ENCODE data around the gene YIPF1.

Gene YIPF1

GRCh38 chr1:53868565-53868964 lies 21.0 kb downstream of the YIPF1 start:
- H3K36me3 ChIP-seq (ENCODE audit: low read depth): peaks cover 31% of the 10 kb centered on the region
- DNase-seq (ENCODE audit: low spot score) (no peak), ATAC-seq (ENCODE audit: low read depth) (no peak)
- H3K27ac ChIP-seq (ENCODE audit: poor library complexity, severe bottlenecking): no peak overlapping the region
- H3K9me3 ChIP-seq (ENCODE audit: severe bottlenecking): no peaks in the 10 kb centered on the region
- H3K27me3 ChIP-seq (ENCODE audit: insufficient read depth, poor library complexity, severe bottlenecking): no peaks in the 10 kb centered on the region
- no peak for TF ChIP-seq CTCF (IDR thresholded peaks at IDR 0.05; ENCODE audit: poor library complexity, severe bottlenecking)
- H3K4me1 ChIP-seq (ENCODE audit: insufficient read depth, poor library complexity, severe bottlenecking): no peaks in the 10 kb centered on the region
- H3K4me3 ChIP-seq (ENCODE audit: severe bottlenecking): no peak overlapping the region

- Histone ChIP-seq H3K4me1 (ENCODE audit: insufficient read depth, poor library complexity, severe bottlenecking) (no peaks in the 10 kb centered on the region), H3K9me3 (ENCODE audit: severe bottlenecking) (no peaks in the 10 kb centered on the region), H3K27ac (ENCODE audit: poor library complexity, severe bottlenecking) (no peak overlapping the region), H3K4me3 (ENCODE audit: severe bottlenecking) (no peak overlapping the region), H3K27me3 (ENCODE audit: insufficient read depth, poor library complexity, severe bottlenecking) (no peaks in the 10 kb centered on the region), H3K36me3 (ENCODE audit: low read depth) (peaks cover 21% of the 10 kb centered on the region)
- ATAC-seq (ENCODE audit: low read depth) (no peak), DNase-seq (ENCODE audit: low spot score) (no peak)
- TF ChIP-seq CTCF (IDR thresholded peaks at IDR 0.05; ENCODE audit: poor library complexity, severe bottlenecking): no peak
Observed at GRCh38 chr1:53862507-53862906, 27.1 kb downstream of the YIPF1 start.

GRCh38 chr1:53860967-53861411 lies 28.6 kb downstream of the YIPF1 start:
- H3K4me3 ChIP-seq (ENCODE audit: severe bottlenecking): no peak overlapping the region
- no peak for DNase-seq (ENCODE audit: low spot score)

GRCh38 chr1:53851571-53852285 lies 37.9 kb downstream of the YIPF1 start:
- ATAC-seq (ENCODE audit: low read depth) (no peak), DNase-seq (ENCODE audit: low spot score) (no peak)
- no peak overlapping the region for H3K4me3 ChIP-seq (ENCODE audit: severe bottlenecking)
- peaks cover 7% of the 10 kb centered on the region; the same call in 1 of the 2 replicates for H3K36me3 ChIP-seq (ENCODE audit: low read depth)
- no peaks in the 10 kb centered on the region for H3K4me1 ChIP-seq (ENCODE audit: insufficient read depth, poor library complexity, severe bottlenecking)
- H3K27ac ChIP-seq (ENCODE audit: poor library complexity, severe bottlenecking): no peak overlapping the region
- no peak for TF ChIP-seq CTCF (IDR thresholded peaks at IDR 0.05; ENCODE audit: poor library complexity, severe bottlenecking)
- H3K27me3 ChIP-seq (ENCODE audit: insufficient read depth, poor library complexity, severe bottlenecking): no peaks in the 10 kb centered on the region
- no peaks in the 10 kb centered on the region for H3K9me3 ChIP-seq (ENCODE audit: severe bottlenecking)

More at GRCh38 chr1:53860967-53861411, 28.6 kb downstream of the YIPF1 start:
- peak; percentile 85 for TF ChIP-seq CTCF (IDR thresholded peaks at IDR 0.05; ENCODE audit: poor library complexity, severe bottlenecking)
- Histone ChIP-seq H3K27ac (ENCODE audit: poor library complexity, severe bottlenecking) (no peak overlapping the region), H3K27me3 (ENCODE audit: insufficient read depth, poor library complexity, severe bottlenecking) (no peaks in the 10 kb centered on the region), H3K36me3 (ENCODE audit: low read depth) (peaks cover 22% of the 10 kb centered on the region), H3K9me3 (ENCODE audit: severe bottlenecking) (no peaks in the 10 kb centered on the region), H3K4me1 (ENCODE audit: insufficient read depth, poor library complexity, severe bottlenecking) (no peaks in the 10 kb centered on the region)
- ATAC-seq (ENCODE audit: low read depth): peak; percentile 71

- Histone ChIP-seq H3K27ac (ENCODE audit: poor library complexity, severe bottlenecking) (no peak overlapping the region), H3K4me3 (ENCODE audit: severe bottlenecking) (no peak overlapping the region), H3K27me3 (ENCODE audit: insufficient read depth, poor library complexity, severe bottlenecking) (no peaks in the 10 kb centered on the region), H3K4me1 (ENCODE audit: insufficient read depth, poor library complexity, severe bottlenecking) (no peaks in the 10 kb centered on the region), H3K36me3 (ENCODE audit: low read depth) (peaks cover 7% of the 10 kb centered on the region; the same call in 1 of the 2 replicates), H3K9me3 (ENCODE audit: severe bottlenecking) (no peaks in the 10 kb centered on the region)
- ATAC-seq (ENCODE audit: low read depth) (no peak), DNase-seq (ENCODE audit: low spot score) (no peak)
- no peak for TF ChIP-seq CTCF (IDR thresholded peaks at IDR 0.05; ENCODE audit: poor library complexity, severe bottlenecking)
Observed at GRCh38 chr1:53850082-53850673, 39.4 kb downstream of the YIPF1 start.

All from RWPE2 (cell line).